OCI-LY1 (cell line): ENCODE results near the gene ENTREP3.

ENCODE experiments used
- EZH2 ChIP-seq: fragments of 200-600 bp; sonication (generic), shearing (Covaris generic); IDR thresholded peaks from 2 replicates; pipeline ENCODE4 v1.8.0; 2017; ENCODE audit warnings: borderline replicate concordance, mixed run types, mild to moderate bottlenecking, antibody characterized with exemption, low read length, moderate library complexity, mixed read lengths
- TF ChIP-seq, protein P1 (sequence below): fragments of 200-600 bp; sonication (generic), shearing (Covaris generic); IDR thresholded peaks from 2 replicates; pipeline ENCODE4 v1.5.1; 2017; ENCODE audit warnings: mild to moderate bottlenecking, antibody characterized with exemption, low read length, moderate library complexity, mixed read lengths

- TF ChIP-seq, protein P1, sequence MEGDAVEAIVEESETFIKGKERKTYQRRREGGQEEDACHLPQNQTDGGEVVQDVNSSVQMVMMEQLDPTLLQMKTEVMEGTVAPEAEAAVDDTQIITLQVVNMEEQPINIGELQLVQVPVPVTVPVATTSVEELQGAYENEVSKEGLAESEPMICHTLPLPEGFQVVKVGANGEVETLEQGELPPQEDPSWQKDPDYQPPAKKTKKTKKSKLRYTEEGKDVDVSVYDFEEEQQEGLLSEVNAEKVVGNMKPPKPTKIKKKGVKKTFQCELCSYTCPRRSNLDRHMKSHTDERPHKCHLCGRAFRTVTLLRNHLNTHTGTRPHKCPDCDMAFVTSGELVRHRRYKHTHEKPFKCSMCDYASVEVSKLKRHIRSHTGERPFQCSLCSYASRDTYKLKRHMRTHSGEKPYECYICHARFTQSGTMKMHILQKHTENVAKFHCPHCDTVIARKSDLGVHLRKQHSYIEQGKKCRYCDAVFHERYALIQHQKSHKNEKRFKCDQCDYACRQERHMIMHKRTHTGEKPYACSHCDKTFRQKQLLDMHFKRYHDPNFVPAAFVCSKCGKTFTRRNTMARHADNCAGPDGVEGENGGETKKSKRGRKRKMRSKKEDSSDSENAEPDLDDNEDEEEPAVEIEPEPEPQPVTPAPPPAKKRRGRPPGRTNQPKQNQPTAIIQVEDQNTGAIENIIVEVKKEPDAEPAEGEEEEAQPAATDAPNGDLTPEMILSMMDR, result peak; percentile 59
- TF ChIP-seq EZH2, result no peak
Measured at GRCh38 chr1:155277070-155277901, 22.0 kb upstream of the ENTREP3 start, which contains the start of gene HCN3.
